Right lobe of liver (tissue), 4 donors: ENCODE measurements around the gene ARGLU1.

Source experiments
- CTCF ChIP-seq, 4 donors: fragments of 200-600 bp in 3 of 4; fragments of 450-650 bp in 1 of 4; IDR thresholded peaks; one replicate each; pipeline versions ENCODE4 v1.5.1 to v1.8.0; 2016 to 2022; ENCODE audit warnings: antibody characterized with exemption in 4 of 4, mild to moderate bottlenecking in 2 of 4
- POLR2A ChIP-seq: fragments of 450-650 bp; IDR thresholded peaks from one replicate; pipeline ENCODE4 v1.6.1; 2017; ENCODE audit warnings: antibody characterized with exemption, mild to moderate bottlenecking
- donor health status: DM: no; HTN: no; CAD: no.
- donor health status: DM: no; HTN: no; CAD: no.
- donor health status: DM: no; HTN: yes; CAD: no.

- TF ChIP-seq CTCF (IDR thresholded peaks at IDR 0.05) (no peak), POLR2A (no peak)
These were observed 38.3 kb downstream of the ARGLU1 start for GRCh38 chr13:106529415-106530170.
